ENCODE data around the gene CYP3A4. TPM values are rescaled to one million over a fixed set of nuclear protein-coding genes. Genes with fewer than 3 reads are reported as not detected.

The CYP3A4 gene
- total RNA-seq = not detected

DNA sequence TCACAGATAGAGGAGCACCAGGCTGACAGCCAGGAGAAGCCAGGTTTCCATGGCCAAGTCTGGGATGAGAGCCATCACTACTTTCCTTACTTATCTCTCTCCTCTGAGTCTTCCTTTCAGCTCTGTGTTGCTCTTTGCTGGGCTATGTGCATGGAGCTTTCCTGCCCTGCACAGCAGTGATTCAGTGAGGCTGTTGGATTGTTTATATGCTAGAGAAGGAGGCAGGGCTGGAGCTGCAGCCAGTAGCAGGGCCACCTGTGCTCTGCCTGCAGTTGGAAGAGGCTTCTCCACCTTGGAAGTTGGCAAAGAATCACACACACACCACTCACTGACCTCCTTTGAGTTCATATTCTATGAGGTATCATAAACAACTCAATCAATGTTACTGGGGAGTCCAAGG is at the start of gene CYP3A4:
Gene CYP3A4, minus strand, starts transcription at position 178 of the 400 bp plus-strand sequence. Its CDS starts 103 bp downstream, at position 75.
- Histone ChIP-seq H3K27me3 (replicated peaks; ENCODE audit: insufficient read depth) (no peaks in the 10 kb centered on the region), H3K4me3 (no peak within 1 kb of the TSS), H3K9me3 (no peaks in the 10 kb centered on the region), H3K36me3 (no peaks in the 10 kb centered on the region), H3K4me1 (ENCODE audit: control insufficient read depth in 1 of 2, low read depth in 2 of 2) (no peaks in the 10 kb centered on the region), H3K27ac (no peak within 1 kb of the TSS)
- DNase-seq (ENCODE audit: low spot score) (no peak), ATAC-seq (ENCODE audit: insufficient number of reproducible peaks, low FRiP score, low read depth) (no peak)
- TF ChIP-seq, protein P1, sequence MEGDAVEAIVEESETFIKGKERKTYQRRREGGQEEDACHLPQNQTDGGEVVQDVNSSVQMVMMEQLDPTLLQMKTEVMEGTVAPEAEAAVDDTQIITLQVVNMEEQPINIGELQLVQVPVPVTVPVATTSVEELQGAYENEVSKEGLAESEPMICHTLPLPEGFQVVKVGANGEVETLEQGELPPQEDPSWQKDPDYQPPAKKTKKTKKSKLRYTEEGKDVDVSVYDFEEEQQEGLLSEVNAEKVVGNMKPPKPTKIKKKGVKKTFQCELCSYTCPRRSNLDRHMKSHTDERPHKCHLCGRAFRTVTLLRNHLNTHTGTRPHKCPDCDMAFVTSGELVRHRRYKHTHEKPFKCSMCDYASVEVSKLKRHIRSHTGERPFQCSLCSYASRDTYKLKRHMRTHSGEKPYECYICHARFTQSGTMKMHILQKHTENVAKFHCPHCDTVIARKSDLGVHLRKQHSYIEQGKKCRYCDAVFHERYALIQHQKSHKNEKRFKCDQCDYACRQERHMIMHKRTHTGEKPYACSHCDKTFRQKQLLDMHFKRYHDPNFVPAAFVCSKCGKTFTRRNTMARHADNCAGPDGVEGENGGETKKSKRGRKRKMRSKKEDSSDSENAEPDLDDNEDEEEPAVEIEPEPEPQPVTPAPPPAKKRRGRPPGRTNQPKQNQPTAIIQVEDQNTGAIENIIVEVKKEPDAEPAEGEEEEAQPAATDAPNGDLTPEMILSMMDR (IDR thresholded peaks at IDR 0.05) = no peak

DNA sequence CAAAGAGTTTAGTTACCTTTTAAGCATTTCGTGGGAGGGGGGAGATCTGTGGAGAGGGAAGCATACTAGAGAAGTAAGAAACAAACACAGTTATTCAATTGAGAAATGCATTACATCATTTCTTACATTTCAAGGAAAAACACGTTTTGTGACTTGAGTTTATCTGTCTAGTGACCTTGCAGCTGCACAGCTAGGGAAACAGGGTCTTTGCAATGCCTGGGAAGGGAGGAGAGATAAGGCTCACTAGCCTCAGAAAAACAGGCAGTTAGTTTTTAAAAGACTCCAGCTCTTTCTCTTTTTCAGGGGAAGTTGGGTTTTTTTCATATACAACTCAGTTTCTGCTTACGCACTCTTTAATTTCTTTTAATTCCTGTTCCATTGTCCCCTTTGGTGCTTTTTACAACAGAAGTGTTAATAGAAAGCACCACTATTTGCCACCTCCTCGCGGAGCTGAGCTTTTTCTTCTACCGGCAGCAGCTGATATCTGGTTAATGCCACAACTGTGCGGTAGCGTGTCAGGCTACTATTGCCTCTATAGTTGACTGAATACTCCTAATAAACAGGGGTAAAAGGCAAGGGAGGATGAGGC is 49.4 kb upstream of the CYP3A4 start:
- Histone ChIP-seq H3K27ac (no peak overlapping the region), H3K27me3 (replicated peaks; ENCODE audit: insufficient read depth) (no peaks in the 10 kb centered on the region), H3K9me3 (no peaks in the 10 kb centered on the region), H3K4me3 (no peak overlapping the region), H3K36me3 (no peaks in the 10 kb centered on the region), H3K4me1 (ENCODE audit: control insufficient read depth in 1 of 2, low read depth in 2 of 2) (no peaks in the 10 kb centered on the region)
- no peak for ATAC-seq (ENCODE audit: insufficient number of reproducible peaks, low FRiP score, low read depth)
- TF ChIP-seq, protein P1 (IDR thresholded peaks at IDR 0.05) = no peak
- DNase-seq (ENCODE audit: low spot score) = no peak

DNA sequence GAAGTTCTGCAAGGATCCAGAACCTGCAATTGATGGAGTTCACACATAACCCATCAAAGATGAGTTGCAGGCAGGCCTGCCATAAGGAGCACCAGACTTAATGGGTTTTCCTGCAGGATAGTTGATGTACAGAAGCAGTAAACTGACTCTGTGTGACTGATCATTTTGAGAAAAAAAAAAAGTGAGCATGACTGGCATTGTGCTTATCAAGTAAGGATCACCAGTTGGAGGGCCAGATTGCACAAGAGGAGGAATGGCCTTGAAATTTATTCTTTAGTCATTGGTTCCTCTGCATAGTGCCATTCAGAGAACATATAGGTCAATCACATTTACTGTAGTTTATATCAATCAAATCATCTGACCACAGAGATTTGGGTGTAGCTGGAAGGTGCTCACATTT is 47.6 kb upstream of the CYP3A4 start:
- no peak overlapping the region for H3K4me3 ChIP-seq
- DNase-seq (ENCODE audit: low spot score) (no peak), ATAC-seq (ENCODE audit: insufficient number of reproducible peaks, low FRiP score, low read depth) (no peak)
- H3K4me1 ChIP-seq (ENCODE audit: control insufficient read depth in 1 of 2, low read depth in 2 of 2) = peaks cover 5 to 11% of the 10 kb centered on the region in 2 donors
- TF ChIP-seq, protein P1 (IDR thresholded peaks at IDR 0.05) = no peak
- no peak overlapping the region for H3K27ac ChIP-seq
- no peaks in the 10 kb centered on the region for H3K36me3 ChIP-seq
- H3K9me3 ChIP-seq = no peaks in the 10 kb centered on the region
- no peaks in the 10 kb centered on the region for H3K27me3 ChIP-seq (replicated peaks; ENCODE audit: insufficient read depth)

DNA sequence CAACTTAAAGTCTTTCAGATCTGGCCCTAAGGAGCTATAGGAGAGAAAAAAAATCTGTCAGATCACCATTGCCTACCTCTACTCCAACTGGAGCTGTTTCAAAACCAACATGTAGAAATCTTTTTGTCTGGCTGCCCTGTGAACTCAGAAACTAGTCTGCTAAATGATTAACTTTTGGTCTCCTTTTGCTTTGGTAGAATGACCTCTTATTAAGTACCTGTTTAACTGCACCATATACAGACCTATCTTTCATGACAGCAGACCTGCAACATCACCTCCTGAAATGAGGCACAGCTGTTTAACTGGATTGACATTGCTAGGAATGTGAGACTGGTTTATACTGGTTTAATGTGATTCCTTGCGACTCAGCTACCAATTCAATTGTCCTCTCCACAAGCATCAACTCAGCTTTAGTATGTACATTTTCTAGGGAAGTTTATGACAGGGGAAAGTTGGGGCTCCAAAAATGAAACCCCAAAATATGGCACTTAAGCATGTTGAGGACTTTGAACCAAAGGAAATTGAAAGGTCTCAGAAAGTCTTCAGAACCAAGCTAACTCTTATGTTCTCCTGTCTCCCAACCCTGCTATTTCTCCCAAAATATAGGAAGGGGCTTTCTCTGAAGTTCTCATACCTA is 45.7 kb upstream of the CYP3A4 start:
- Histone ChIP-seq H3K27me3 (replicated peaks; ENCODE audit: insufficient read depth) (no peaks in the 10 kb centered on the region), H3K4me1 (ENCODE audit: control insufficient read depth in 1 of 2, low read depth in 2 of 2) (peaks cover 5 to 31% of the 10 kb centered on the region in 2 donors), H3K4me3 (no peak overlapping the region), H3K9me3 (no peaks in the 10 kb centered on the region), H3K27ac (no peak overlapping the region), H3K36me3 (no peaks in the 10 kb centered on the region)
- no peak for ATAC-seq (ENCODE audit: insufficient number of reproducible peaks, low FRiP score, low read depth)
- no peak for DNase-seq (ENCODE audit: low spot score)
- TF ChIP-seq, protein P1 (IDR thresholded peaks at IDR 0.05) = no peak

DNA sequence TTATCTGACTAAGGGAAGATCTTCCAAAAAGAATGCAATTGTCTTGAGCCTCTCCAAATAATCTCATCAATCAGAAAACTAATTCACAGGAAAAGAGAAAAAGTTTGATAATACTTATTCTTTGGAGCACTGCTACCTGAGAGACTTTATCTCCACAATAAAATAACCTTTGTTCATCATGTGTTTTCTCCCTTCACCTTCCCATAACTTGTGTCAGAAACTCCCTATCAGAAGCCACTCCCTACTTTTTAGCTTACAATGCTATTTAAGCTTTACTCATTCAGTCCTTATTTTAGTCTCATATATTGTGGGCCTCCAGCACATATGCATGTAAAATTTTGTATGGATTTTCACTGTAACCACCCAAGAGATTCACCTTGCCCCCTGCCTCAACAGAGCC is 44.8 kb upstream of the CYP3A4 start:
- TF ChIP-seq, protein P1 (IDR thresholded peaks at IDR 0.05) = no peak
- DNase-seq (ENCODE audit: low spot score) (no peak), ATAC-seq (ENCODE audit: insufficient number of reproducible peaks, low FRiP score, low read depth) (no peak)
- H3K9me3 ChIP-seq = no peaks in the 10 kb centered on the region
- H3K4me1 ChIP-seq (ENCODE audit: control insufficient read depth in 1 of 2, low read depth in 2 of 2) = peaks cover 5 to 39% of the 10 kb centered on the region in 2 donors
- no peaks in the 10 kb centered on the region for H3K27me3 ChIP-seq (replicated peaks; ENCODE audit: insufficient read depth)
- no peaks in the 10 kb centered on the region for H3K36me3 ChIP-seq
- H3K27ac ChIP-seq = no peak overlapping the region
- H3K4me3 ChIP-seq = no peak overlapping the region

All from thoracic aorta (tissue), 2 donors.